Stimulated activated CD4-positive, alpha-beta T cell treated with anti-CD3 and anti-CD28 coated beads, TNF-alpha, amount 100 ng/mL, for 4 hours (primary cell): ENCODE results near the gene PARD3B.
"Not testable (repeated sequence)": the region's sequence is repeated elsewhere in the genome, so short reads cannot be mapped to it uniquely, and the experiment has no call there.

Experiments
- DNase-seq, 3 experiments: peaks; one replicate each; pipeline ENCODE4 v3.0.0-alpha.2; 2020; ENCODE audit warnings: low read depth in 3 of 3

PARD3B gene

GRCh38 chr2:204539019-204539385 is 6.3 kb upstream of the PARD3B start:
- no peak for DNase-seq

- no peak for DNase-seq
Observed at GRCh38 chr2:204541637-204542036, 3.6 kb upstream of the PARD3B start.

- DNase-seq = no peak
Observed at GRCh38 chr2:204542982-204543608, 2.2 kb upstream of the PARD3B start.

GRCh38 chr2:204545861-204546735 is 823 bp downstream of the PARD3B start:
- DNase-seq = no peak

- DNase-seq = no peak
Observed at GRCh38 chr2:204550751-204551511, 5.7 kb downstream of the PARD3B start.

- no peak for DNase-seq
Observed at GRCh38 chr2:204551512-204551863, 6.2 kb downstream of the PARD3B start.

GRCh38 chr2:204557604-204558003 is 12.3 kb downstream of the PARD3B start:
- DNase-seq = no peak

GRCh38 chr2:204559358-204559757 is 14.1 kb downstream of the PARD3B start:
- not testable (repeated sequence) for DNase-seq

GRCh38 chr2:204560902-204561301 is 15.6 kb downstream of the PARD3B start:
- DNase-seq = no peak

GRCh38 chr2:204561771-204562170 is 16.5 kb downstream of the PARD3B start:
- no peak for DNase-seq

- DNase-seq = no peak
Observed at GRCh38 chr2:204566439-204566838, 21.2 kb downstream of the PARD3B start.

- DNase-seq = no peak
Observed at GRCh38 chr2:204570421-204570820, 25.1 kb downstream of the PARD3B start.

- DNase-seq = no peak
Observed at GRCh38 chr2:204571041-204571440, 25.8 kb downstream of the PARD3B start.

GRCh38 chr2:204571911-204572310 is 26.6 kb downstream of the PARD3B start:
- no peak for DNase-seq

- DNase-seq = no peak
Observed at GRCh38 chr2:204573221-204573620, 27.9 kb downstream of the PARD3B start.

- DNase-seq = no peak
Observed at GRCh38 chr2:204574486-204574885, 29.2 kb downstream of the PARD3B start.

GRCh38 chr2:204575463-204575862 is 30.2 kb downstream of the PARD3B start:
- no peak for DNase-seq

- DNase-seq = no peak
Observed at GRCh38 chr2:204576362-204576979, 31.2 kb downstream of the PARD3B start.

- DNase-seq = no peak
Observed at GRCh38 chr2:204578928-204579598, 33.8 kb downstream of the PARD3B start.

GRCh38 chr2:204581946-204582345 is 36.7 kb downstream of the PARD3B start:
- DNase-seq = no peak

GRCh38 chr2:204583773-204584172 is 38.5 kb downstream of the PARD3B start:
- DNase-seq = no peak

GRCh38 chr2:204585930-204586329 is 40.7 kb downstream of the PARD3B start:
- no peak for DNase-seq
